H1 (cell line): ENCODE results near the gene CIT. TPM values are rescaled to one million over a fixed set of nuclear protein-coding genes. Genes with fewer than 3 reads are reported as not detected.

Experiments used
- CTCF ChIA-PET: fragments of 300-600 bp; sonication (Branson Sonifier 250); formaldehyde crosslinking; loops from one replicate; lab custom pipeline; 2021; ENCODE audit not compliant: partially characterized antibody; lab: Charles Lee
- POLR2A ChIA-PET: fragments of 300-600 bp; sonication (Branson Sonifier 250); formaldehyde crosslinking; loops from one replicate; lab custom pipeline; 2021; ENCODE audit warnings: inconsistent platforms; ENCODE audit not compliant: partially characterized antibody; lab: Charles Lee
- DNase-seq, 2 experiments: peaks; one replicate each; pipeline versions ENCODE4 v3.0.0 to v3.0.0-alpha.2; 2010 to 2022; ENCODE audit warnings: low spot score in 2 of 2, low read depth in 1 of 2, mixed read lengths in 1 of 2
- FAIRE-seq: peaks from 2 replicates; lab custom pipeline; 2011; peaks lifted over from hg19 to GRCh38; lab: Jason Lieb, UNC
- H2AFZ ChIP-seq: 2 replicates; pipeline ENCODE4 v1.8.1; 2012; ENCODE audit warnings: low read length, inconsistent platforms
- H2AK5ac ChIP-seq: 2 replicates; pipeline ENCODE4 v1.6.1; 2013; ENCODE audit warnings: low read depth, low read length
- H2BK120ac ChIP-seq: replicated peaks from 2 replicates; pipeline ENCODE3; 2013; ENCODE audit warnings: low read depth, low read length, inconsistent platforms
- H2BK12ac ChIP-seq: 2 replicates; pipeline ENCODE4 v1.6.1; 2013; ENCODE audit warnings: low read depth, low read length
- H2BK15ac ChIP-seq: 2 replicates; pipeline ENCODE4 v1.6.1; 2013; ENCODE audit warnings: low read length
- H2BK20ac ChIP-seq: 2 replicates; pipeline ENCODE4 v1.6.1; 2013; ENCODE audit warnings: low read length
- H2BK5ac ChIP-seq: 2 replicates; pipeline ENCODE4 v1.6.1; 2013; ENCODE audit warnings: low read depth, low read length
- H3K14ac ChIP-seq: 2 replicates; pipeline ENCODE4 v1.6.1; 2013; ENCODE audit warnings: inconsistent platforms; ENCODE audit not compliant: insufficient read length
- H3K18ac ChIP-seq: 2 replicates; pipeline ENCODE4 v1.6.1; 2013; ENCODE audit warnings: low read length; ENCODE audit errors: extremely low read depth
- H3K23ac ChIP-seq: 2 replicates; pipeline ENCODE4 v1.6.1; 2013; ENCODE audit warnings: inconsistent platforms; ENCODE audit not compliant: insufficient read length
- H3K23me2 ChIP-seq: 2 replicates; pipeline ENCODE4 v1.6.1; 2013; ENCODE audit warnings: low read depth, low read length
- H3K27ac ChIP-seq: 2 replicates; pipeline ENCODE4 v1.6.1; 2011; ENCODE audit warnings: low read depth, low read length, inconsistent platforms
- H3K27me3 ChIP-seq, 4 experiments: replicated peaks in 1 of 4; 1 replicate in 1 of 4; 2 replicates in 3 of 4; pipeline versions ENCODE4 v1.6.1 to v1.8.1; 2011 to 2013; ENCODE audit warnings: low read length in 3 of 4, mild to moderate bottlenecking in 3 of 4, inconsistent platforms in 2 of 4, mixed read lengths in 2 of 4, moderate library complexity in 1 of 4; ENCODE audit not compliant: control insufficient read depth in 3 of 4, insufficient read depth in 3 of 4; ENCODE audit errors: extremely low read depth in 1 of 4
- H3K36me3 ChIP-seq, 4 experiments: 2 replicates each; pipeline versions ENCODE4 v1.6.1 to v1.8.1; 2011 to 2013; ENCODE audit warnings: mild to moderate bottlenecking in 4 of 4, low read length in 3 of 4, moderate library complexity in 2 of 4, control low read depth in 1 of 4, inconsistent platforms in 1 of 4; ENCODE audit not compliant: insufficient read depth in 4 of 4, control insufficient read depth in 2 of 4
- H3K4ac ChIP-seq: replicated peaks from 2 replicates; pipeline ENCODE3; 2013; ENCODE audit warnings: low read length, low read depth, mixed read lengths, inconsistent platforms; ENCODE audit not compliant: insufficient read length
- H3K4me1 ChIP-seq, 4 experiments: replicated peaks in 1 of 4; 1 replicate in 1 of 4; 2 replicates in 3 of 4; pipeline versions ENCODE4 v1.6.1 to v1.8.1; 2011 to 2013; ENCODE audit warnings: low read length in 3 of 4, inconsistent platforms in 2 of 4, mixed read lengths in 1 of 4; ENCODE audit not compliant: insufficient read depth in 4 of 4, control insufficient read depth in 3 of 4
- H3K4me2 ChIP-seq, 2 experiments: 2 replicates each; pipeline versions ENCODE4 v1.6.1 to v1.8.1; 2011 to 2013; ENCODE audit warnings: low read depth in 2 of 2, low read length in 2 of 2, control low read depth in 1 of 2, inconsistent platforms in 1 of 2, mild to moderate bottlenecking in 1 of 2; ENCODE audit not compliant: insufficient read depth in 1 of 2
- H3K4me3 ChIP-seq, 4 experiments: fragments of 200-600, 300-600 bp in 1 of 4; sonication (generic), shearing (Covaris generic), sonication (Bioruptor Twin) in 1 of 4; 2 replicates each; pipeline versions ENCODE4 v1.5.1 to v1.8.1; 2011 to 2016; ENCODE audit warnings: low read length in 4 of 4, low read depth in 3 of 4, control low read depth in 2 of 4, inconsistent platforms in 2 of 4, mild to moderate bottlenecking in 2 of 4, mixed read lengths in 1 of 4, moderate library complexity in 1 of 4; ENCODE audit not compliant: insufficient read depth in 2 of 4; ENCODE audit errors: extremely low read depth in 1 of 4
- H3K56ac ChIP-seq: replicated peaks from 2 replicates; pipeline ENCODE3; 2013; ENCODE audit warnings: low read depth, mild to moderate bottlenecking, mixed read lengths, low read length, inconsistent platforms; ENCODE audit not compliant: insufficient read length
- H3K79me1 ChIP-seq: 2 replicates; pipeline ENCODE4 v1.6.1; 2013; ENCODE audit warnings: low read depth, low read length, control low read depth
- H3K79me2 ChIP-seq, 2 experiments: 2 replicates each; pipeline versions ENCODE4 v1.6.1 to v1.8.1; 2012 to 2013; ENCODE audit warnings: low read length in 2 of 2, mild to moderate bottlenecking in 2 of 2, inconsistent platforms in 1 of 2; ENCODE audit not compliant: insufficient read depth in 2 of 2, control insufficient read depth in 1 of 2
- H3K9ac ChIP-seq, 4 experiments: replicated peaks in 1 of 4; 1 replicate in 1 of 4; 2 replicates in 3 of 4; pipeline versions ENCODE4 v1.6.1 to v1.8.1; 2011 to 2013; ENCODE audit warnings: low read depth in 3 of 4, low read length in 3 of 4, control low read depth in 2 of 4, mild to moderate bottlenecking in 2 of 4, moderate library complexity in 2 of 4, inconsistent platforms in 1 of 4; ENCODE audit errors: extremely low read depth in 1 of 4
- H3K9me3 ChIP-seq, 2 experiments: 2 replicates each; pipeline versions ENCODE4 v1.6.1 to v1.8.1; 2012 to 2013; ENCODE audit warnings: mild to moderate bottlenecking in 2 of 2, moderate library complexity in 2 of 2, control low read depth in 1 of 2, inconsistent platforms in 1 of 2, low read depth in 1 of 2, low read length in 1 of 2, mixed read lengths in 1 of 2; ENCODE audit not compliant: insufficient read depth in 2 of 2
- H4K20me1 ChIP-seq, 2 experiments: replicated peaks in 1 of 2; 2 replicates each; pipeline versions ENCODE3 to v1.8.1; 2011 to 2013; ENCODE audit warnings: inconsistent platforms in 2 of 2, low read length in 2 of 2, mild to moderate bottlenecking in 1 of 2; ENCODE audit not compliant: insufficient read depth in 2 of 2, control insufficient read depth in 1 of 2
- H4K5ac ChIP-seq: 2 replicates; pipeline ENCODE4 v1.6.1; 2013; ENCODE audit warnings: low read length, low read depth, mixed read lengths, inconsistent platforms; ENCODE audit not compliant: insufficient read length
- H4K8ac ChIP-seq: 2 replicates; pipeline ENCODE4 v1.8.0; 2013; ENCODE audit warnings: mild to moderate bottlenecking, moderate library complexity, low read length, inconsistent platforms; ENCODE audit not compliant: insufficient read depth; ENCODE audit errors: extremely low read depth
- H4K91ac ChIP-seq: replicated peaks from 2 replicates; pipeline ENCODE3; 2013; ENCODE audit warnings: low read length, mixed read lengths, inconsistent platforms; ENCODE audit not compliant: insufficient read length
- ASH2L ChIP-seq: fragments of 200-600, 300-600 bp; sonication (generic); IDR thresholded peaks from one replicate; pipeline ENCODE4 v1.7.1; 2017; ENCODE audit warnings: low read length
- BCL11A ChIP-seq, 2 experiments: IDR thresholded peaks; one replicate each; pipeline ENCODE4 v1.6.1; 2011; ENCODE audit warnings: low read depth in 2 of 2, low read length in 2 of 2, mild to moderate bottlenecking in 2 of 2
- CBX5 ChIP-seq: fragments of 300-800, 300-1000 bp; sonication (generic); IDR thresholded peaks from 2 replicates; pipeline ENCODE4 v1.7.1; 2016; ENCODE audit warnings: antibody characterized with exemption, low read length, low read depth
- CBX8 ChIP-seq: fragments of 300-800, 300-1000 bp; sonication (generic); IDR thresholded peaks from 2 replicates; pipeline ENCODE4 v1.7.1; 2016; ENCODE audit warnings: low read depth, low read length, borderline replicate concordance
- GTF2F1 ChIP-seq: IDR thresholded peaks from 2 replicates; pipeline ENCODE4 v1.6.1; 2012; ENCODE audit warnings: low read depth, low read length, improper control_type of control experiment, borderline replicate concordance
- JUN ChIP-seq: IDR thresholded peaks from 2 replicates; pipeline ENCODE4 v1.6.1; 2011; ENCODE audit warnings: low read depth, mild to moderate bottlenecking, improper control_type of control experiment, low read length
- KDM5A ChIP-seq: fragments of 200-600 bp; IDR thresholded peaks from 2 replicates; pipeline ENCODE4 v1.7.1; 2012; ENCODE audit warnings: mild to moderate bottlenecking, low read length, inconsistent platforms, mixed read lengths
- NANOG ChIP-seq: IDR thresholded peaks from 2 replicates; pipeline ENCODE4 v1.6.1; 2011; ENCODE audit warnings: low read length, low read depth, mild to moderate bottlenecking, inconsistent platforms; ENCODE audit not compliant: insufficient read depth, poor library complexity, severe bottlenecking
- RAD21 ChIP-seq, 2 experiments: IDR thresholded peaks in 1 of 2; conservative IDR thresholded peaks in 1 of 2; 2 replicates each; pipeline ENCODE4 v1.6.1; 2011; ENCODE audit warnings: low read depth in 2 of 2, low read length in 2 of 2, improper control_type of control experiment in 1 of 2, inconsistent platforms in 1 of 2, mild to moderate bottlenecking in 1 of 2, moderate library complexity in 1 of 2
- RFX5 ChIP-seq: IDR thresholded peaks from 2 replicates; pipeline ENCODE4 v1.6.1; 2011; ENCODE audit warnings: low read depth, low read length, improper control_type of control experiment, borderline replicate concordance
- SIN3A ChIP-seq, 2 experiments: IDR thresholded peaks in 1 of 2; conservative IDR thresholded peaks in 1 of 2; 2 replicates each; pipeline ENCODE4 v1.6.1; 2011 to 2012; ENCODE audit warnings: low read length in 2 of 2, improper control_type of control experiment in 1 of 2, low read depth in 1 of 2, mild to moderate bottlenecking in 1 of 2
- SIX5 ChIP-seq: IDR thresholded peaks from 2 replicates; pipeline ENCODE4 v1.6.1; 2011; ENCODE audit warnings: mild to moderate bottlenecking, low read depth, low read length
- TCF12 ChIP-seq: IDR thresholded peaks from 2 replicates; pipeline ENCODE4 v1.6.1; 2011; ENCODE audit warnings: low read depth, mild to moderate bottlenecking, low read length
- YY1 ChIP-seq: IDR thresholded peaks from 2 replicates; pipeline ENCODE4 v1.6.1; 2011; ENCODE audit warnings: low read depth, mild to moderate bottlenecking, low read length
- polyA plus RNA-seq, 7 experiments: library from polyadenylated mRNA; depleted of rRNA in 3 of 7; stranded (reverse) in 5 of 7; unstranded in 2 of 7; fragments of >200 nt in 5 of 7; fragments of 200-250 nt in 2 of 7; gene quantifications; 1 replicate in 5 of 7; 2 replicates in 1 of 7; 4 replicates in 1 of 7; pipeline versions ENCODE4 v1.2.1 to v1.2.3, GENCODE V29; 2011 to 2013; ENCODE audit warnings: missing spikeins in 2 of 7, mixed read lengths in 2 of 7
- total RNA-seq: library from RNA; stranded (reverse); fragmentation: NEBNext Ultra II Directional; extraction: Animal tissue kit (Norgen Biotek cat#: 25700); gene quantifications from 2 replicates; pipeline ENCODE4 v1.2.1, GENCODE V29; 2021
- TF ChIP-seq, protein P1 (sequence below): IDR thresholded peaks from 2 replicates; pipeline ENCODE4 v1.6.1; 2012; ENCODE audit warnings: inconsistent platforms

The CIT gene
- total and polyA plus RNA-seq, 2 of the 8 experiments (the other 6 are each of a cell fraction or from before 2014, with no cell fraction given) = 17.1 to 60.9 TPM

DNA sequence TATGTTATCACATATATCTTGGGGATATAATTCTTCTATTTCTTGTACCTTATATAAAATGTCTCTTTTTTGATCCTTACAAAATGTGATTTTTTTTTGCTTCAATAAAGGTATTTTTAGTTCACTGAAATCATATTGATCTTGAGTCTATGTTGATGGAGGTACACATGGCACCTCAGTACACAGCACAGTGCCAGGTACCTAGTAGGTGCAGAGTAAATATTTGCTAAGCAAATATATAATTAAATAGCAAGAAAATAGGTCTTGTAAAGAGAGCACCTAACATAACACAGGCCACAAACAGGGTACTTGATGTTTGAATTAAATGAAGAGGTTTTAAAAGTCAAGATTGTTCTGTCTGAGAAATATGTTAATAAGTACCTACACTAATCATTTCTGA is 69.7 kb downstream of the CIT start:
- H4K20me1 ChIP-seq = peaks cover 1 to 6% of the 10 kb centered on the region in 2 experiments
- no peaks in the 10 kb centered on the region for H3K27me3 ChIP-seq
- no peak overlapping the region for H2AFZ ChIP-seq
- H2BK20ac ChIP-seq = no peak overlapping the region
- DNase-seq (no peak), FAIRE-seq (no peak)
- H3K23ac ChIP-seq = no peak overlapping the region
- H3K14ac ChIP-seq = no peak overlapping the region
- peaks cover 0 to 7% of the 10 kb centered on the region in 2 experiments; a peak in 2 of 4 replicates for H3K9me3 ChIP-seq
- H4K8ac ChIP-seq = no peak overlapping the region
- no peak overlapping the region for H3K27ac ChIP-seq
- H3K79me2 ChIP-seq = no peaks in the 10 kb centered on the region
- peaks cover 0 to 7% (median 0%) of the 10 kb centered on the region in 4 experiments; a peak in 3 of 8 replicates for H3K36me3 ChIP-seq
- no peaks in the 10 kb centered on the region for H3K79me1 ChIP-seq
- ChIA-PET POLR2A (no interaction called here), CTCF (interaction anchor here (1.5 kb wide), 1 partner anchor 33 kb away, joined by 3 read pairs; no protein-coding TSS in a partner anchor)
- no peak overlapping the region for H3K9ac ChIP-seq
- H2BK120ac ChIP-seq = no peak overlapping the region
- H4K91ac ChIP-seq = no peak overlapping the region
- H3K23me2 ChIP-seq = peaks cover 5% of the 10 kb centered on the region; the same call in 1 of the 2 replicates
- H2BK15ac ChIP-seq = no peak overlapping the region
- peaks cover 3 to 4% (median 4%) of the 10 kb centered on the region in 4 experiments; a peak in 6 of 7 replicates for H3K4me1 ChIP-seq
- no peak overlapping the region for H3K56ac ChIP-seq
- H3K4me3 ChIP-seq = no peak overlapping the region
- H3K18ac ChIP-seq = no peak overlapping the region
- no peak overlapping the region for H2BK12ac ChIP-seq
- no peak overlapping the region for H2BK5ac ChIP-seq
- no peak overlapping the region for H3K4ac ChIP-seq
- H3K4me2 ChIP-seq = no peak overlapping the region
- H4K5ac ChIP-seq = no peak overlapping the region
- H2AK5ac ChIP-seq = no peak overlapping the region
- TF ChIP-seq TCF12 (no peak), RAD21 (IDR thresholded peaks at IDR 0.05 in 1 of 2, conservative IDR thresholded peaks at IDR 0.05 in 1 of 2; ENCODE audit: low read depth in 2 of 2, low read length in 2 of 2) (no peak), GTF2F1 (no peak), KDM5A (no peak), SIN3A (conservative IDR thresholded peaks at IDR 0.05 in 1 of 2, IDR thresholded peaks at IDR 0.05 in 1 of 2; ENCODE audit: low read depth in 1 of 2, low read length in 2 of 2) (no peak), JUN (no peak), NANOG (no peak), YY1 (no peak), BCL11A (IDR thresholded peaks at IDR 0.05; ENCODE audit: low read depth in 2 of 2, low read length in 2 of 2) (no peak), ASH2L (no peak), CBX5 (no peak), RFX5 (no peak), SIX5 (no peak), CBX8 (no peak)
- TF ChIP-seq, protein P1, sequence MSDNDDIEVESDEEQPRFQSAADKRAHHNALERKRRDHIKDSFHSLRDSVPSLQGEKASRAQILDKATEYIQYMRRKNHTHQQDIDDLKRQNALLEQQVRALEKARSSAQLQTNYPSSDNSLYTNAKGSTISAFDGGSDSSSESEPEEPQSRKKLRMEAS = no peak
